DLD1 (cell line): ENCODE measurements around the gene CREBRF.
"Not testable (repeated sequence)": the region's sequence is repeated elsewhere in the genome, so short reads cannot be mapped to it uniquely, and the experiment has no call there.

Experiments used
- in situ Hi-C: cut with HindIII; loops from 2 replicates; pipeline ENCODE4 v1.10.0; 2017; ENCODE audit warnings: low sequenced_read_pairs

Gene CREBRF, protein sequence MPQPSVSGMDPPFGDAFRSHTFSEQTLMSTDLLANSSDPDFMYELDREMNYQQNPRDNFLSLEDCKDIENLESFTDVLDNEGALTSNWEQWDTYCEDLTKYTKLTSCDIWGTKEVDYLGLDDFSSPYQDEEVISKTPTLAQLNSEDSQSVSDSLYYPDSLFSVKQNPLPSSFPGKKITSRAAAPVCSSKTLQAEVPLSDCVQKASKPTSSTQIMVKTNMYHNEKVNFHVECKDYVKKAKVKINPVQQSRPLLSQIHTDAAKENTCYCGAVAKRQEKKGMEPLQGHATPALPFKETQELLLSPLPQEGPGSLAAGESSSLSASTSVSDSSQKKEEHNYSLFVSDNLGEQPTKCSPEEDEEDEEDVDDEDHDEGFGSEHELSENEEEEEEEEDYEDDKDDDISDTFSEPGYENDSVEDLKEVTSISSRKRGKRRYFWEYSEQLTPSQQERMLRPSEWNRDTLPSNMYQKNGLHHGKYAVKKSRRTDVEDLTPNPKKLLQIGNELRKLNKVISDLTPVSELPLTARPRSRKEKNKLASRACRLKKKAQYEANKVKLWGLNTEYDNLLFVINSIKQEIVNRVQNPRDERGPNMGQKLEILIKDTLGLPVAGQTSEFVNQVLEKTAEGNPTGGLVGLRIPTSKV

DNA sequence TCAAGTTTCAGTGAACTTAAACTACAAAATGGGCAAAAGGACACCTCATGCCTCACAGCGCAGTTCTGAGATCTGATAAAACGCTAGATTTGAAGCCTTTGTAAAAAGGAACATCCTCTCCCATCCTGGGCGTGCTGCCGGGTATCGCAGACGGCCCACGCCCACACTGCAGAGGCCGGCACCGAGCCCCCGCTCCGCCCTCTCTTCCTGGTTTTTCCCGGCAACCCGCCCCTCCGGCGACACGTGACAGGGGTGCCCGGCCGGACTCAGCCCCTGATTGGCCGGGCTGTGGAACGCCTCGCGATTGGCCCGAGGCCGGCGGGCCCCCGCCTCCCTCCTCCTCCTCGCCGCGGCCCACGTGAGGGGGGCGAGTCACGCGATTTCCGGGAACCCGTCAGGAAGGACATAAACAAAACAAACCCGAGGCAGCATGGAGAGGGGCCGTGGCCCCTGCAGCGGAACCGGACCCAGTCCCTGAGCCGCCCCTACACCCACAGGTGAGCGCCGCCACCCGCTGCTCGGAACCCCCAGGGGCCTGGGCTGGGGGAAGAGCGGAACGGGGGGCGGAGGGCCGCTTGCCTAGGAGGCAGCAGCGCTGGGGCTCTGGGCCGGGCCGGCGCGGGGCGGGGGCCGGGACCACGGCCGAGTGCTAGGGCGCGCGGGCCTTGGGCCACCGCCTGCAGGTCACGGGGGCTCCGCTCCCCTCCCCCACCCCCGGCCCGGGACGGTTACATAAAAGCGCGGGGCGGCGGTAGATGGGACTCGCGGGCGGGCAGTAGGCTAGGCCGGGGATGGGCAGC is at the start of gene CREBRF:
TSS of gene CREBRF (plus strand) at position 370 of the 800 bp plus-strand sequence. CDS start 24,424 bp downstream, outside the sequence.
- in situ Hi-C loops: no loop called here

DNA sequence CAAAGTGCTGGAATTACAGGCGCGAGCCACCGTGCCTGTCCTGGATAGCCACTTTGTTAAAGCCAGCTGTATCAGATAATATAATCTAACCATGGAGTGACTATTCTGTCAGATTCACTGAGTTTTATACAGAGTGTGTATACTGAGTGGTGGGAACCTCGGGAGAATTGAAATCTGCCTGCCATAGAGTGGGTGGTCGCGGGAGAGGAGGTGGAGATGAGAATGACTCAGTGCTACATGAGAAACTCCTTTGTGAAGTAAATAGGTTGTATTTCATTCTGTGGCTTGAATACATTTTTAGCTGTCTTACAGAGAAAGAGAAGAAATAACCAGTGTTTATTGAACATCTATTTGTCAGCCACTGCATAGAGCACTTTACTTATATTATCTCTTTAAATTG is 46.1 kb upstream of the CREBRF start:
- in situ Hi-C loops: no loop called here

DNA sequence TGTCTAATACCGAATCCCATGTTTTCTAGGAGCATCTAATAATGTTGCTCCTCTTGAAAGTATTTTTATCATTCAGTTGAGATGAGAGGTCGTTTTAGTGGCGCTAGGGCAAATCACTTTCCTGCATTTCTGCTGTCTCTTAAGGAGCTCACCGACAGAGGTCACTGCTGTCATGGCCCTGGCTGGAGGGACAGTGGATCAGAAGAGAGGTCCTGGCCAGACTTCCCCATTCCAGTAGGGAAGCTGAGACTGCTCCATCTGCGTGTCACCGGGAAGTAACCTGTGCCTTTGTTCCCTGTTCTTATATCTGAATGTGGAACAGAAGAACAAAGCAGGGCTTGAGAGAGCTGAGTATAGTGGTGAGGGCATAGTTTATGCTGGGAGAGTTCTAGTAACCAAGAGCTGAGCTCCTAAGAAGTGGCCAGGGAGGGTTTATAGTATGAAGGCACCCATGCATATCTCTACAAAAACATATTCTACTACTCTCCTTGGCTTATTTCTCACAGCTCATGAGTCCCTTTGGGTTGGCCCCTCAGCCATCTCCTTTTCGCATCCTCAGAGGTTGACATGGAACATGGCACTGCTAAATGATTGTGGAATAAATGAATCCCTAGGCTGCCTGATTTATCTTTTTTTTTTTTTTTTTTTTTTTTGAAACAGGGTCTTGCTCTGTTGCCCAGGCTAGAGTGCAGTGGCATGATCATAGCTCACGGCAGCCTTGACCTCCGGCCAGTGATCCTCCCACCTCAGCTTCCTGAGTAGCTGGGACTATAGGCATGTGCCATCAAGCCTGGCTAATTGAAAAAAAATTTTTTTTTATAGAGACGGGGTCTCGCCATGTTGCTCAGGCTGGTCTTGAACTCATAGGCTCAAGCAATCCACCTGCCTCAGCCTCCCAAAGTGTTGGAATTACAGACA is 45.3 kb upstream of the CREBRF start:
- in situ Hi-C loops: no loop called here

DNA sequence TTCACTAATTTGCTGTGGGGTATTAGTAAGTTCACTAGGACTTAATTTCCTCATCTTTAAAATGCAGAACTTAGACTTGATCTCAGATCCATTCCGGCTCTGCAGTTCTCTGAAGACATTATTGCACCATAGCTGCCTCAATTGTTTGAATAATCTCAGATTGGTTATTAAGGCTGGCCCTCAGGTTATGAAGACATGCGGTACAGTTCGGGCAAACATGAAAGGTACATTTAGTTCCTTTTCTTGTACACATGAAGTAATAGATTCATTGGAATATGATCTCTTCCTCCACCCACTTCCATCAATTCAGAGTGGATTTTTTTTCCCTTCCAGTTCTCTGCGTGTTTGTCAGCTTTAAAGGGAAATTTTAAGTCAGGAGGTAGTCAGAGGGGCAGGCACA is 44.6 kb upstream of the CREBRF start:
- in situ Hi-C loops: no loop called here

DNA sequence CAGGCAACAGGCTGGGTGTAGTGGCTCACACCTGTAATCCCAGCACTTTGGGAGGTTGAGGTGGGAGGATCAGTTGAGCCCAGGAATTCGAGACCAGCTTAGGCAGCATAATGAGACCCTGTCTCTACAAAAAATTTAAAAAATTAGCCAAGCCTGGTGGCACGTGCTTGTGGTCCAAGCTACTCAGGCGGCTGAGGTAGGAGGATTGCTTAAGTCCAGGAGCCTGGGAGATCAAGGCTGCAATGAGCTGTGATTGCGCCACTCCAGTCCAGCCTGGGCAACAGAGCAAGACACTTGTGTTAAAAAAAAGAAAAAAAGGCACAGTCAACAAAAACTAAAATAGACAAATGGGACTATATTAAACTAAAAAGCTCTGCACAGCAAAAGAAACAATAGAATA is 43.3 kb upstream of the CREBRF start:
- in situ Hi-C loops: no loop called here

DNA sequence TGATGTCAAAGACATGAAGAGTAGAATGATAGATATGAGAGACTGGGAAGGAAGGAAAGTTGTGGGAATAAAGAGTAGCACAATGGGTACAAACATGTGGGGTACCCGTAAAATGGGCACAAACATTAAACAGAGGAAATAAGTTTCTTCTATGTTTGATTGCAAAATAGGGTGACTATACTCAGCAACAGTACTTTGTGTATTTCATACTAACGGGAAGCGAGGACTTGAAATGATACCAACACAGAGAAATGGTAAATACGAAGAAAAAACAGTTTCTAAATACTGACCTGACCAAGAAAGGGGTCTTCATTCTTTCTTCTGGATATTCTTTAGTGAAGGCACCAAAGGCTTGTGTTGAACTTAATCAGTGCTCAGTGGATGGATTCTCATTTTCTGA is 41.5 kb upstream of the CREBRF start:
- in situ Hi-C loops: no loop called here

DNA sequence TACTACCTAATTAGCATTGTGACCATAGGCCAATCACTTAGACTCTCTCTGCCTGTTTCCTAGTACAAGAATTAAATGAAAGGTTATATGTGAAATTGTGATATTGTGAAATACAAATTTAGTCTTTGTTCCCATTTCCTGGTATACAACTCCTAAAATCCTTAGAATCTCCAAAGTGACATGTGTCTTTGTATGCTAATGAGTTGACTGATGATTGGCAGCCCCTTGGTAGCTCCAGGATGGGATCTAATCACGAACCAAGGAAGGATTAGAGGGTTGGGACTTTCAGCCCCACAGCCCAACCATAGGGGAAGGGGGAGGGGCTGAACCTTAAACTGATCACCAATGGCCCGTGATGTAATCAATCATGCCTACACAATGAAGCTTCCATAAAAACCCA is 41.0 kb upstream of the CREBRF start:
- in situ Hi-C loops: no loop called here

DNA sequence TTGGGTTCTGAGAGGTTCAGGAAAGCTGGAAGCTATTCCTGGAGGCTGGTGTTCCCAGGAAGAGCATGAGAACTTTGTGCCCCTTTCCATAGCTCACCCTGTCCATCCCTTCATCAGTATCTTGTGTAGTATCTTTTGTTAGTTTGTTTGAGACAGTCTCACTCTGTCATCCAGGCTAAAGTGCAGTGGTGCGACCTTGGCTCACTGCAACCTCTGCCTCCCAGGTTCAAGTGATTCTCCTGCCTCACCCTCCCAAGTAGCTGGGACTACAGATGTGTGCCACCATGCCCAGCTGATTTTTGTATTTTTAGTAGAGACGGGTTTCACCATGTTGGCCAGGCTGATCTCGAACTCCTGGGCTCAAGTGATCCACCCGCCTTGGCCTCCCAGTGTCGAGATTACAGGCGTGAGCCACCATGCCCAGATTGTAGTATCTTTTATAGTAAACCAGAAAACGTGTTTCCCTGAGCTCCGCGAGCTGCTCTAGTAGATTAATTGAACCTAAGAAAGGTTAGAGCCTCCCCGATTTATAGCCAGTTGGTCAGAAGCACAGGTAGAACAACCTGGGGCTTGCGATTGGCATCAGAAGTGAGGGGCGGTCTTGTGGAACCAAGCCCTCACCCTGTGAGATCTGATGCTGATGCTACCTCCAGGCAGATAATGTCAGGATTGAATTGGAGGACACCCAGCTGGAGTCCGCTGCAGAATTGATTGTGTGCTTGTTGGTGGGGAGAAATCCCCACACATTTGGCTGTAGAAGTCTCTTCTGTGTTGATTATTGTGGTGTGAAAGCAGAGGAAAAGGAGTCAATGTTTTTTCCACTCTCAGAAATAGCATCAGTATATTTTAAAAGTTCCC is 40.3 kb upstream of the CREBRF start:
- in situ Hi-C loops: no loop called here

DNA sequence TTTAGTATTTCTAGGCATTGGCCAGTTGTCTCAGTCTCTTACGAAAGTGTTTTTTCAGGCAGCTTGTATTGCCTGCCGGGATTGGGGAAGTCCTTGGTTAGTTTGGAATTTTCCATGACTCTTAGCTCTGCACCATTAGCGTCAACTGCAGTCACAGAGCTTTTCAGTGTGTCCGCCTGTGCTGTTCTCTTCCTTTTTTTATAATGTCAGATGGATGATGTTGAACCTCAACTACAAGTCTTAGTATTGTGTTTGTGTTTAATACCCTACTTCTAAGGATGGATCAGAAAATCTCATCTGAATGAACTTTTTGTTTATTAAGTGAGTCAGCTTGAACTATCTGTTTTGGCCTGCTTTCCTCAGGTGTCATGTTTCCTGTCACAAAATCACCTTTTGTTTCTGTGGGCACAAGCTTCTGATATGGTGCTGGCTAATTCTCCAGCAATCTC is 39.5 kb upstream of the CREBRF start:
- in situ Hi-C loops: no loop called here

DNA sequence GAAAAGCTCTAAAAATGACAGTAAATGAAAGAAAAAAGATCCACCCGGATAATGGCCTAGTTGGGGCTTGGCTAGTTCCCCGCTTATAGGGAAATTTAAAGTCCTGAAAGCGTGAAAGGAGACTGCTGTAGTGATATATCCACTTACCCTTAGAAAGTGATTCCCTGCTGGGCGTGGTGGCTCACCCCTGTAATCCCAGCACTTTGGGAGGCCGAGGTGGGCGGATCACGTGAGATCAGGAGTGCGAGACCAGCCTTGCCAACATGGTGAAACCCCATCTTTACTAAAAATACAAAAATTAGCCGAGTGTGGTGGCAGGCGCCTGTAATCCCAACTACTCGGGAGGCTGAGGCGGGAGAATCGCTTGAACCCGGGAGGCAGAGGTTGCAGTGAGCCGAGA is 39.1 kb upstream of the CREBRF start:
- in situ Hi-C loops: not testable (repeated sequence)

DNA sequence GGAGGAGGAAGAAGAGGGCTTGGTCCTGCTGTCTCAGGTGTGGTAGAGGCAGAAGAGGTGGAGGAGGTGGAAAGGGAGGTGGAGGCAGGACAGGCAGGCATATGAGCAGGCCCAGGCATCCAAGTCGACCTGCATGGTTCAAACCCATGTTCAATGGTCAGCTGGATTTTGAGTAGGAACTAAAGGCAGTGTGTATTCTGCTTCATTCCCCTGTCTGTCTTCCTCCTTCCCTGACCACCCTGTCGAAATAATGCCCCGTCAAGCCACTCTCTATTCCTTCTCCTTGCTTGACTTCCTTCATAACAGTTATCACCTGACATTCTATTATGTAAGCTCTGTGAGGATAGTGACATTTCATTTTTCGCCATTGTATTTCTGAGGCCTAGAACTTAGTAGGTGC is 37.8 kb upstream of the CREBRF start:
- in situ Hi-C loops: no loop called here

DNA sequence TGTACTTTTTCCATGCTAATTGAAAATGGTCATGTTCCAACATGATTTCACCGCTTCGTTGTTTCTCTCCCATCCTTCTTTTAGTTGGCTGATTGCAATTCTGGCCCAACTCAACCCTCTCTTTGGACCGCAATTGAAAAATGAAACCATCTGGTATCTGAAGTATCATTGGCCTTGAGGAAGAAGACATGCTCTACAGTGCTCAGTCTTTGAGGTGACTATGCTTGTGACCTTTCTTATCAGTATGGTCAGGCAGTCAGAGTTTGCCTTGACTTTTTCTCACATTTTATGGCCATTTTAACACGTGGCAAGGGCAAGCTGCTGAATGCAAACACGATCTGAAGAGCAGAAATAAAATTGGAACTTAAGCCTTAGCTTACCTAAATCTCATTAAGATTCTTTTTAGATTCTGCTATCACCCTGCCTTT is 36.0 kb upstream of the CREBRF start:
- in situ Hi-C loops: no loop called here

DNA sequence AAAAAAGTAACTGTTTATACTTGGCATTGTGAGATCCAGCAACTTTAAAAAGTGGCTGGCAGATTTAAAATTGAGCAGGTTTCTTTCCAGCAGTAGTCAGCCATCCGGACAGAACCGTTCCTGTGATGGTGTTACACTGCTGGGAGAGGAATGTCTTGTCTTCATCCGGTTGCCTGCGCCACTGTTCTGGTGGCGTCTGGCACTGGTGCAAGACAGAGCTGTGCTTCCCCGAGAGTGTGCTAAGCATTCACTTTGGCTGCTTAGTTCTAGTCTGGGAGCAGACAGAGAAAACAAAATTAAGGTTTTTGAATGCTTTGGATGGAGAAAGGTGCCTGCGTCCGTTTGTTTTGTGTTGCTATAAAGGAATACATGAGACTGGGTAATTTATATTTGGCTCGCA is 35.5 kb upstream of the CREBRF start:
- in situ Hi-C loops: no loop called here

DNA sequence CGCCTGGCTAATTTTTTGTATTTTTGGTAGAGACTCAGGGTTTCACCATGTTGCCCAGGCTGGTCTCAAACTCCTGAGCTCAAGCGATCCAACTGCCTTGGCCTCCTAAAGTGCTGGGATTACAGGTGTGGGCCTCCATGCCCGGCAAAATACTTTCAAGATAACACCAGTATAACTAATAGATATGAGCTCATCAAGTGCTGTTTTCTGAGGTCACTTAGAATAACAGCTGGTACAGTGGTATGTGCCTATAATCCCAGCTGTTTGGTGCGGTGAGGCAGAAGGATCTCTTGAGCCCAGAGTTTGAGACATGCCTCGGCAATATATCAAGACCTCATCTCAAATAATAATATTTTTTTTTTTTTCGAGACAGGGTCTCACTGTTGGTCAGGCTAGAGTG is 30.5 kb upstream of the CREBRF start:
- in situ Hi-C loops: no loop called here

DNA sequence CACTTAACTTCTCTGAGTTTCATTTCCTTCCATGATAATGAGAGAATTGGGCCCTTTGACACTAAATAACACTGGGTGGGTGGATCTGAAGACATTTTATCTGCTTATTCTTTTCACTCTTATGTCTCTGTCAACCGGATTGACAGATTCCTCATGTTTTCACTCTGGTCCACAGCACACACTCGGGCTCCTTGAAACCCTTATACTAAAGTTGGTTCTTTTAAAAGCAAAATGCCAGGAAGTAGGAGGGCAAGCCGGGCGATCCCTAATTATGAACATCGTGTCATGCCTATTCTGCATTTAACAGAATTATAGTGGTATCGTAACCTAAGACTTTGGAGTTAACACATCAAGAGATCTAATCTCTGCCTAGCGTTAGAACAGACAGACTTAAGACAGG is 28.2 kb upstream of the CREBRF start:
- in situ Hi-C loops: no loop called here

DNA sequence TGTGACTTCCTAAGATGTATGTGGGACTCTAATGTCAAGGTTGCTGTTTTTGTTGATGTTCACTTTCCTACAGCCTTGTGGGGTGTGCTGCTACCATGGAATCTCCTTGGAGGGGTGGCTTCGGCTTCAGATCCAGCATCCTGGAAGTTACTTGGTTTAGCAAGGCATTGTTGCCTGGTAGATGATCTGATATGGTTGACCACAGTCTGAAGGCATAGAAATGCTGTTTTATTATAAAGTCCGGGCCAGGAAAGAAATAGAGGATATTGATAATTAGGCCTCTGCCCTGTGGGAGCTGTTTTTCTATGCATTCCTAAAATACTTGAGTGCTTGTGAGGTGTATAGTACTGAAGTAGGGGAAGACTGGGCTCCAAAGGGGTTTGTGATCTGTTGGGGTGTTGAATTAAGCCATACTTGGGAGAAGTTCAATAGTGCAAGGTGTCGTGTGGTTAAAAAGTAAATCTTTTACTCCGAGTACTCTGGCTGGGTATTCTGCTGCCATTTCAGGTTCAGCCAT is 27.3 kb upstream of the CREBRF start:
- in situ Hi-C loops: no loop called here

DNA sequence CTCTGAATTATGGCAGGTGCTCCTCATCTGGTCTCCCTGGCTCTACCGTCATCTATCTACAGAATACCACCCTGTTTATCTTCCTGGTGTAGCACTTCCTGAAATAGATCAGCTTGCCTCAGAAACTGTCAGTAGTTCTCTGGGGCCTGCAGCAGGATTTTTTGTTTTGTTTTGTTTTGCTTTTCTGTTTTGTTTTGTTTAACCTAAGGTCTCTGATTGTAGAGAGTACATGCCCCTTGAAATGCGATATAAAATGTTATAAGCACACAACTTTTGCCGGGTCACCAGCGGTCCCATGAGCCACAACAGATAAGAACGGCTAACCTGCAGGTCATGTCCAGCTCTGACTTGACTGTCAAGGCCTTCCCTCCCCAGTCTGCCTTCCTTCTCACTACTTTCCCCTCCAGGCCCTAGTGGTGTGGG is 26.6 kb upstream of the CREBRF start:
- in situ Hi-C loops: no loop called here

DNA sequence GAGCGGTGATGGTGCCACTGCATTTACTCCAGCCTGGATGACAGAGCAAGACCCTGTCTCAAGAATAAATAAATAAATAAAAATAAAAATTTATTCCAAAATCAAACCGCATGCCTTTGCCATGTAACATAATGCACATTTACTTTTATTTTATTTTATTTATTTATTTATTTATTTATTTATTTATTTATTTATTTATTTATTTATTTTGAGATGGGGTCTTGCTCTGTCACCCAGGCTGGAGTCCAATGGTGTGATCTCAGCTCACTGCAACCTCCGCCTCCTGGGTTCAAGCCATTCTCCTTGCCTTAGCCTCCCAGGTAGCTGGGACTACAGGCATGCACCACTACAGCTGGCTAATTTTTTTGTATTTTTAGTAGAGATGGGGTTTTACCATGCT is 24.1 kb upstream of the CREBRF start:
- in situ Hi-C loops: not testable (repeated sequence)

DNA sequence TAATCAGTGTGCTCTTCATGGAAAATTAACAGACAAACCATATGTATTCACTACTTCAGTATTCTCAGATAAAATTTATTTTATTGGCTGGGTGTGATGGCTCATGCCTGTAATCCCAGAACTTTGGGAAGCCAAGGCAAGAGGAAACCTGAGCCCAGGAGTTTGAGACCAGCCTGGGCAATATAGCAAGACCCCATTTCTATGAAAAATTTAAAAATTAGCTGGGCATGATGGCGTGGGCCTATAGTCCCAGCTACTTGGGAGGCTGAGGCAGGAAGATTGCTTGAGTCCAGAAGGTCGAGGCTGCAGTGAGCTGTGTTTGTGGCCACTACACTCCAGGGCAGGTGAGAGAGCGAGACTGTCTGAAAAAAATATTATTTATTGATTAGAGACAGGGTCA is 23.4 kb upstream of the CREBRF start:
- in situ Hi-C loops: no loop called here
